K562 (cell line): ENCODE measurements around the gene NOSIP. TPM values are rescaled to one million over a fixed set of nuclear protein-coding genes. Genes with fewer than 3 reads are reported as not detected.

Experiments used
- CHD2 ChIP-seq: IDR thresholded peaks from 2 replicates; pipeline ENCODE4 v1.6.1; 2011; ENCODE audit warnings: low read depth, low read length
- E2F3 ChIP-seq: fragments of 250-450 bp; sonication (Bioruptor Pico); IDR thresholded peaks from 2 replicates; pipeline ENCODE4 v1.4.0; 2020; ENCODE audit warnings: mild to moderate bottlenecking
- E2F4 ChIP-seq: sonication (generic); formaldehyde crosslinking; IDR thresholded peaks from 2 replicates; pipeline ENCODE4 v1.8.0; 2022; ENCODE audit warnings: mild to moderate bottlenecking, low read depth, missing genetic modification reagents
- ELK3 ChIP-seq: fragments of 450-650 bp; formaldehyde crosslinking; IDR thresholded peaks from 2 replicates; pipeline ENCODE4 v1.4.0; 2020; ENCODE audit warnings: mild to moderate bottlenecking
- FOXA1 ChIP-seq: fragments of 450-650 bp; IDR thresholded peaks from 2 replicates; pipeline ENCODE4 v1.6.1; 2016; ENCODE audit warnings: mild to moderate bottlenecking, borderline replicate concordance
- FOXJ2 ChIP-seq: fragments of 200-800 bp; sonication (Bioruptor generic); IDR thresholded peaks from 2 replicates; pipeline ENCODE4 v1.6.1; 2016; ENCODE audit warnings: missing genetic modification characterization, missing compliant biosample characterization
- FOXP1 ChIP-seq: sonication (generic); formaldehyde crosslinking; IDR thresholded peaks from 2 replicates; pipeline ENCODE4 v1.8.0; 2022; ENCODE audit warnings: mild to moderate bottlenecking, missing genetic modification reagents
- ID3 ChIP-seq, 2 experiments: fragments of 250-450 bp in 1 of 2; fragments of 450-650 bp in 1 of 2; sonication (Bioruptor Pico) in 1 of 2; IDR thresholded peaks; 2 replicates each; pipeline versions ENCODE4 v1.6.1 to v1.8.0; 2016 to 2021; ENCODE audit warnings: mild to moderate bottlenecking in 2 of 2, moderate library complexity in 2 of 2, missing compliant biosample characterization in 1 of 2, missing genetic modification characterization in 1 of 2
- MEF2D ChIP-seq: conservative IDR thresholded peaks from 2 replicates; pipeline ENCODE4 v1.6.1; 2016; ENCODE audit warnings: low read depth, missing genetic modification characterization, missing compliant biosample characterization
- MTF1 ChIP-seq: fragments of 250-450 bp; sonication (Bioruptor Pico); IDR thresholded peaks from 2 replicates; pipeline ENCODE4 v1.9.0; 2021; ENCODE audit warnings: moderate library complexity, mild to moderate bottlenecking, inconsistent platforms, borderline replicate concordance
- MXI1 ChIP-seq: IDR thresholded peaks from 2 replicates; pipeline ENCODE4 v1.6.1; 2011; ENCODE audit warnings: low read depth, mild to moderate bottlenecking, improper control_type of control experiment, low read length
- NFXL1 ChIP-seq: fragments of 450-650 bp; formaldehyde crosslinking; IDR thresholded peaks from 2 replicates; pipeline ENCODE4 v1.4.0; 2021; ENCODE audit warnings: mild to moderate bottlenecking
- PPARD ChIP-seq: fragments of 250-450 bp; sonication (Bioruptor Pico); IDR thresholded peaks from 2 replicates; pipeline ENCODE4 v1.8.0; 2022; ENCODE audit warnings: inconsistent platforms, mild to moderate bottlenecking, moderate library complexity
- PTBP1 ChIP-seq: fragments of 200-400 bp; formaldehyde crosslinking; IDR thresholded peaks from 2 replicates; pipeline ENCODE4 v1.6.1; 2017; ENCODE audit warnings: low read depth, low read length
- PURB ChIP-seq: sonication (generic); formaldehyde crosslinking; IDR thresholded peaks from 2 replicates; pipeline ENCODE4 v1.9.0; 2021; ENCODE audit warnings: low read depth, mild to moderate bottlenecking, missing genetic modification reagents
- RBFOX2 ChIP-seq: fragments of 200-400 bp; formaldehyde crosslinking; IDR thresholded peaks from 2 replicates; pipeline ENCODE4 v1.6.1; 2017; ENCODE audit warnings: low read depth, mild to moderate bottlenecking, low read length, moderate library complexity
- TFAP4 ChIP-seq: sonication (generic); formaldehyde crosslinking; IDR thresholded peaks from 2 replicates; pipeline ENCODE4 v1.8.0; 2022; ENCODE audit warnings: missing genetic modification reagents, mild to moderate bottlenecking, moderate library complexity, borderline replicate concordance
- THRA ChIP-seq: fragments of 450-650 bp; IDR thresholded peaks from 2 replicates; pipeline ENCODE4 v1.6.1; 2017; ENCODE audit warnings: mild to moderate bottlenecking, moderate library complexity
- TRIM28 ChIP-seq: fragments of 450-650 bp; IDR thresholded peaks from 2 replicates; pipeline ENCODE4 v1.6.1; 2017
- ZBTB34 ChIP-seq: fragments of 250-450 bp; sonication (Bioruptor Pico); IDR thresholded peaks from 2 replicates; pipeline ENCODE4 v1.8.0; 2021; ENCODE audit warnings: mild to moderate bottlenecking, moderate library complexity
- ZFPM2 ChIP-seq: fragments of 250-450 bp; sonication (Bioruptor Pico); IDR thresholded peaks from 2 replicates; pipeline ENCODE4 v1.5.1; 2022; ENCODE audit warnings: mild to moderate bottlenecking
- ZNF384 ChIP-seq: IDR thresholded peaks from 2 replicates; pipeline ENCODE4 v1.6.1; 2012; ENCODE audit warnings: low read depth, low read length, improper control_type of control experiment
- ZNF75A ChIP-seq: fragments of 450-650 bp; formaldehyde crosslinking; IDR thresholded peaks from 2 replicates; pipeline ENCODE4 v1.4.0; 2020; ENCODE audit warnings: mild to moderate bottlenecking
- polyA plus RNA-seq, 8 experiments: library from polyadenylated mRNA; depleted of rRNA in 4 of 8; stranded (reverse) in 5 of 8; unstranded in 3 of 8; fragments of >200 nt; fragmentation: Nextera tagmentation in 2 of 8; fragmentation: Illumina TruSeq in 1 of 8; extraction: Ambion mirVana in 2 of 8; extraction: Trizol in 1 of 8; gene quantifications; 2 replicates each; pipeline versions ENCODE4 v1.2.1 to v1.2.3, GENCODE V29; 2011 to 2014; ENCODE audit warnings: inconsistent platforms in 1 of 8, missing spikeins in 1 of 8
- total RNA-seq, 7 experiments: library from RNA; depleted of rRNA in 6 of 7; stranded (reverse); fragments of >200 nt in 6 of 7; fragmentation: Illumina TruSeq in 2 of 7; extraction: Trizol in 2 of 7; gene quantifications; 2 replicates each; pipeline versions ENCODE4 v1.2.1 to v1.2.3, GENCODE V29; 2011 to 2021; ENCODE audit warnings: low replicate concordance in 1 of 7

Gene NOSIP
- total and polyA plus RNA-seq, 9 of the 15 experiments (the other 6 are each of a cell fraction or from before 2014, with no cell fraction given), result 14.4 to 153 (median 79.9) TPM

GRCh38 chr19:49591731-49592485, 11.6 kb upstream of the NOSIP start (continued):
- TF ChIP-seq ZNF75A (no peak), ELK3 (no peak), TRIM28 (no peak), E2F3 (CRISPR knock-in tag) (no peak), PPARD (CRISPR knock-in tag) (no peak), RBFOX2 (peak; percentile 70), PTBP1 (no peak), FOXA1 (no peak), ID3 (CRISPR knock-in tag; IDR thresholded peaks at IDR 0.05) (no peak), ID3 (tag; IDR thresholded peaks at IDR 0.05) (no peak), CHD2 (no peak), NFXL1 (no peak), MEF2D (tag) (no peak), MXI1 (no peak), TFAP4 (0 out of 2 replicates have a peak, but pooled peaks have one; percentile 28), ZFPM2 (CRISPR knock-in tag) (no peak), E2F4 (CRISPR knock-in tag) (no peak), ZNF384 (no peak), FOXP1 (CRISPR knock-in tag) (no peak), MTF1 (no peak), PURB (no peak), THRA (no peak), FOXJ2 (tag) (no peak), ZBTB34 (no peak)
